ENCODE measurements around the gene AMZ1. TPM values are rescaled to one million over a fixed set of nuclear protein-coding genes. Genes with fewer than 3 reads are reported as not detected.

Gene AMZ1
- total and polyA plus RNA-seq, 10 of the 15 experiments (the other 5 are each of a cell fraction or from before 2014, with no cell fraction given), result 0.02 to 2.0 (median 0.69) TPM

DNA sequence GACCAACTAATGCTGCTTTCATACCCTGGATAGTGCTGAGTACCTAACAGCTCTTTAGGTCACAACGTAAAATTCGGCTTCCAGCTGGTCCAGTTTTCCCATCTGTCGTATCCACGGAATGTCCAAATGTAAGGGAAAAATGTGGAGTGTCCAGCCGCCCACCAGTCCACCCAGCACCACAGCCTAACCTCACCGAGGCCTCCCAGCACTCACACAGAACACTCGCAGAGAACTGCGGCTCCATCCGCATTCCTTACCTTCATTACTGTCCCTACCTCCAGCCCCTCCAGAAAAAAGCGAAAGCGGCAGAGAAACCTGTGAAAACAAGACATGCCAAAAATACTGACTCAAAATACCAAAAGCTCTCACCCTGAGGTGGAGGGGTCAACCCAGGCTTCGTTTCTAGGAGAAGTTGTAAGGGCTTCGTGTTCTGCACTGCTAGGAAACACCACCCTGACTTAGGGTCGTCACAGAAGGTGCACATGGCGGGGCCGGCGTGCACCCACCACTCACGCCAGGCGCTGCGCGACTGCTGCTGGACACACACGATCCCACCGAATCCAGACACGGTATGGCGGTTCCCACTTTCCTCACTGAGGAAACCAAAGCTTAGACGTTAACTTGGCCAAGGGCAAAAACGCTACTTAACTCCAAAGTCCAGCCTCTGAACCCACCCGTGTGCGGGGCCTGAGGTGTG, 73.9 kb downstream of the AMZ1 start:
- DNase-seq (ENCODE audit: low read depth, low spot score), result no peak
- Histone ChIP-seq H3K27me3 (replicated peaks in 1 of 2; ENCODE audit: control insufficient read depth in 2 of 2, insufficient read depth in 2 of 2, low read length in 1 of 2) (no peaks in the 10 kb centered on the region), H3K36me3 (ENCODE audit: control insufficient read depth in 2 of 2, insufficient read depth in 2 of 2, low read length in 1 of 2) (peaks cover 0 to 4% of the 10 kb centered on the region in 2 experiments; a peak in 1 of 4 replicates), H3K79me2 (ENCODE audit: control insufficient read depth, insufficient read depth, low read length) (peaks cover 2% of the 10 kb centered on the region), H3K9me3 (replicated peaks; ENCODE audit: control insufficient read depth, insufficient read depth, low read length) (no peaks in the 10 kb centered on the region), H4K20me1 (ENCODE audit: control insufficient read depth, insufficient read depth) (no peaks in the 10 kb centered on the region), H3K9ac (ENCODE audit: control insufficient read depth, insufficient read depth, low read length) (no peak overlapping the region), H3K4me3 (no peak overlapping the region), H3K27ac (ENCODE audit: control insufficient read depth, insufficient read depth) (no peak overlapping the region), H3K4me2 (ENCODE audit: control insufficient read depth, insufficient read depth) (no peak overlapping the region), H2AFZ (ENCODE audit: control insufficient read depth, low read depth, low read length) (no peak overlapping the region), H3K4me1 (ENCODE audit: control insufficient read depth, insufficient read depth, low read length) (peaks cover 37% of the 10 kb centered on the region)
- FAIRE-seq, result no peak
- BruUV-seq (replicated peaks), result no TSS peak
- in situ Hi-C loops (cut with MboI), result no loop called here
- TF ChIP-seq ZBTB4 (CRISPR knock-in tag; IDR thresholded peaks at IDR 0.05), result no peak
- no peak for TF ChIP-seq SMC3 (IDR thresholded peaks at IDR 0.05; ENCODE audit: borderline replicate concordance, low read length)
- no peak for TF ChIP-seq ZNF592 (IDR thresholded peaks at IDR 0.05)
- no peak for TF ChIP-seq YBX1 (IDR thresholded peaks at IDR 0.05)
- TF ChIP-seq ESRRA (IDR thresholded peaks at IDR 0.05; ENCODE audit: low read length), result no peak
- no peak for TF ChIP-seq PAX5 (IDR thresholded peaks at IDR 0.05; ENCODE audit: borderline replicate concordance, low read depth, low read length)
- TF ChIP-seq SP1 (IDR thresholded peaks at IDR 0.05; ENCODE audit: low read depth, low read length), result no peak
- TF ChIP-seq SUPT20H (IDR thresholded peaks at IDR 0.05; ENCODE audit: borderline replicate concordance, control insufficient read depth, low read depth, low read length), result no peak
- TF ChIP-seq MYB (IDR thresholded peaks at IDR 0.05; ENCODE audit: borderline replicate concordance, low read depth, low read length), result no peak
- no peak for TF ChIP-seq MEF2A (IDR thresholded peaks at IDR 0.05; ENCODE audit: insufficient read depth, low read depth, low read length)
- TF ChIP-seq POLR2A (IDR thresholded peaks at IDR 0.05; ENCODE audit: low read depth, low read length), result no peak
- TF ChIP-seq EP300 (IDR thresholded peaks at IDR 0.05; ENCODE audit: borderline replicate concordance in 1 of 2, control insufficient read depth in 1 of 2, low read depth in 2 of 2, low read length in 2 of 2), result no peak
- SMC1A ChIA-PET (ENCODE audit: uncharacterized antibody, unreplicated experiment), result interaction anchor here (0.9 to 5.3 kb wide), 6 partner anchors 8 to 51 kb away, joined by 3 to 28 read pairs (median 10); no protein-coding TSS in a partner anchor
- intact Hi-C loops (cut with micrococcal nuclease; ENCODE audit: unreplicated experiment), result no loop called here
- RAD21 ChIA-PET (ENCODE audit: unreplicated experiment), result no interaction called here
- no peak for ATAC-seq
- CTCF ChIA-PET, result interaction anchor here (1.1 to 5.6 kb wide), 2 partner anchors 52 to 329 kb away, joined by 3 to 33 read pairs; no protein-coding TSS in a partner anchor
- POLR2A ChIA-PET, result no interaction called here
- WGBS (ENCODE audit: insufficient coverage, insufficient replicate concordance, low lambda C conversion rate, missing lambda C conversion rate), result 97% methylated on average over 29 of the region's 29 CpGs

Measured in GM12878 (cell line).